H1 (cell line): ENCODE results near the gene CTSW. TPM values are rescaled to one million over a fixed set of nuclear protein-coding genes. Genes with fewer than 3 reads are reported as not detected.

Experiments used
- ATF2 ChIP-seq: IDR thresholded peaks from 2 replicates; pipeline ENCODE4 v1.6.1; 2012; ENCODE audit warnings: low read length, inconsistent platforms
- CREB1 ChIP-seq: IDR thresholded peaks from 2 replicates; pipeline ENCODE4 v1.6.1; 2012; ENCODE audit warnings: inconsistent platforms
- PHF8 ChIP-seq: fragments of 200-600 bp; sonication (generic); conservative IDR thresholded peaks from 2 replicates; pipeline ENCODE4 v1.7.1; 2012; ENCODE audit warnings: low read depth, mild to moderate bottlenecking, inconsistent platforms, low read length, moderate library complexity
- RAD21 ChIP-seq, 2 experiments: IDR thresholded peaks in 1 of 2; conservative IDR thresholded peaks in 1 of 2; 2 replicates each; pipeline ENCODE4 v1.6.1; 2011; ENCODE audit warnings: low read depth in 2 of 2, low read length in 2 of 2, improper control_type of control experiment in 1 of 2, inconsistent platforms in 1 of 2, mild to moderate bottlenecking in 1 of 2, moderate library complexity in 1 of 2
- RBBP5 ChIP-seq: IDR thresholded peaks from 2 replicates; pipeline ENCODE4 v1.7.1; 2012; ENCODE audit warnings: low read depth, mild to moderate bottlenecking, inconsistent platforms, low read length, moderate library complexity, borderline replicate concordance
- RFX5 ChIP-seq: IDR thresholded peaks from 2 replicates; pipeline ENCODE4 v1.6.1; 2011; ENCODE audit warnings: low read depth, low read length, improper control_type of control experiment, borderline replicate concordance
- SRF ChIP-seq: IDR thresholded peaks from 2 replicates; pipeline ENCODE4 v1.6.1; 2011; ENCODE audit warnings: mild to moderate bottlenecking, low read depth, low read length, moderate library complexity
- TEAD4 ChIP-seq: IDR thresholded peaks from 2 replicates; pipeline ENCODE4 v1.6.1; 2012; ENCODE audit warnings: low read depth, low read length, inconsistent platforms, mixed read lengths
- polyA plus RNA-seq, 7 experiments: library from polyadenylated mRNA; depleted of rRNA in 3 of 7; stranded (reverse) in 5 of 7; unstranded in 2 of 7; fragments of >200 nt in 5 of 7; fragments of 200-250 nt in 2 of 7; gene quantifications; 1 replicate in 5 of 7; 2 replicates in 1 of 7; 4 replicates in 1 of 7; pipeline versions ENCODE4 v1.2.1 to v1.2.3, GENCODE V29; 2011 to 2013; ENCODE audit warnings: missing spikeins in 2 of 7, mixed read lengths in 2 of 7
- total RNA-seq: library from RNA; stranded (reverse); fragmentation: NEBNext Ultra II Directional; extraction: Animal tissue kit (Norgen Biotek cat#: 25700); gene quantifications from 2 replicates; pipeline ENCODE4 v1.2.1, GENCODE V29; 2021
- TF ChIP-seq, protein P1 (sequence below), 3 experiments: IDR thresholded peaks; 1 replicate in 2 of 3; 2 replicates in 1 of 3; pipeline versions ENCODE4 v1.5.1 to v1.6.1; 2011; ENCODE audit warnings: low read length in 3 of 3, mild to moderate bottlenecking in 3 of 3, inconsistent platforms in 2 of 3, low read depth in 1 of 3, moderate library complexity in 1 of 3; ENCODE audit not compliant: insufficient read depth in 1 of 3; ENCODE audit errors: control extremely low read depth in 1 of 3
- TF ChIP-seq, protein P2 (sequence below): IDR thresholded peaks from 2 replicates; pipeline ENCODE4 v1.6.1; 2011; ENCODE audit warnings: low read length, improper control_type of control experiment

CTSW gene
- total and polyA plus RNA-seq, 2 of the 8 experiments (the other 6 are each of a cell fraction or from before 2014, with no cell fraction given) = not detected

- TF ChIP-seq, protein P1, sequence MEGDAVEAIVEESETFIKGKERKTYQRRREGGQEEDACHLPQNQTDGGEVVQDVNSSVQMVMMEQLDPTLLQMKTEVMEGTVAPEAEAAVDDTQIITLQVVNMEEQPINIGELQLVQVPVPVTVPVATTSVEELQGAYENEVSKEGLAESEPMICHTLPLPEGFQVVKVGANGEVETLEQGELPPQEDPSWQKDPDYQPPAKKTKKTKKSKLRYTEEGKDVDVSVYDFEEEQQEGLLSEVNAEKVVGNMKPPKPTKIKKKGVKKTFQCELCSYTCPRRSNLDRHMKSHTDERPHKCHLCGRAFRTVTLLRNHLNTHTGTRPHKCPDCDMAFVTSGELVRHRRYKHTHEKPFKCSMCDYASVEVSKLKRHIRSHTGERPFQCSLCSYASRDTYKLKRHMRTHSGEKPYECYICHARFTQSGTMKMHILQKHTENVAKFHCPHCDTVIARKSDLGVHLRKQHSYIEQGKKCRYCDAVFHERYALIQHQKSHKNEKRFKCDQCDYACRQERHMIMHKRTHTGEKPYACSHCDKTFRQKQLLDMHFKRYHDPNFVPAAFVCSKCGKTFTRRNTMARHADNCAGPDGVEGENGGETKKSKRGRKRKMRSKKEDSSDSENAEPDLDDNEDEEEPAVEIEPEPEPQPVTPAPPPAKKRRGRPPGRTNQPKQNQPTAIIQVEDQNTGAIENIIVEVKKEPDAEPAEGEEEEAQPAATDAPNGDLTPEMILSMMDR (IDR thresholded peaks at IDR 0.05; ENCODE audit: control extremely low read depth in 1 of 3, insufficient read depth in 1 of 3, low read depth in 1 of 3, low read length in 3 of 3) = no peak
- TF ChIP-seq TEAD4 = no peak
- TF ChIP-seq PHF8 = peak; percentile 52; the same call in 1 of the 2 replicates
- TF ChIP-seq RBBP5 = no peak; the same call in 1 of the 2 replicates
- no peak for TF ChIP-seq RFX5
- TF ChIP-seq, protein P2, sequence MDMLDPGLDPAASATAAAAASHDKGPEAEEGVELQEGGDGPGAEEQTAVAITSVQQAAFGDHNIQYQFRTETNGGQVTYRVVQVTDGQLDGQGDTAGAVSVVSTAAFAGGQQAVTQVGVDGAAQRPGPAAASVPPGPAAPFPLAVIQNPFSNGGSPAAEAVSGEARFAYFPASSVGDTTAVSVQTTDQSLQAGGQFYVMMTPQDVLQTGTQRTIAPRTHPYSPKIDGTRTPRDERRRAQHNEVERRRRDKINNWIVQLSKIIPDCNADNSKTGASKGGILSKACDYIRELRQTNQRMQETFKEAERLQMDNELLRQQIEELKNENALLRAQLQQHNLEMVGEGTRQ = no peak
- TF ChIP-seq SRF = no peak
- TF ChIP-seq CREB1 = 0 out of 2 replicates have a peak, but pooled peaks have one; percentile 4
- no peak for TF ChIP-seq ATF2
- TF ChIP-seq RAD21 (IDR thresholded peaks at IDR 0.05 in 1 of 2, conservative IDR thresholded peaks at IDR 0.05 in 1 of 2; ENCODE audit: low read depth in 2 of 2, low read length in 2 of 2) = no peak
These were observed 40.1 kb downstream of the CTSW start (continued) for GRCh38 chr11:65919573-65920371.
